ENCODE results near the gene FAM120B. TPM values are rescaled to one million over a fixed set of nuclear protein-coding genes. Genes with fewer than 3 reads are reported as not detected.

Gene FAM120B
- total RNA-seq, 1 donor from 2014 or later = 48.3 TPM

DNA sequence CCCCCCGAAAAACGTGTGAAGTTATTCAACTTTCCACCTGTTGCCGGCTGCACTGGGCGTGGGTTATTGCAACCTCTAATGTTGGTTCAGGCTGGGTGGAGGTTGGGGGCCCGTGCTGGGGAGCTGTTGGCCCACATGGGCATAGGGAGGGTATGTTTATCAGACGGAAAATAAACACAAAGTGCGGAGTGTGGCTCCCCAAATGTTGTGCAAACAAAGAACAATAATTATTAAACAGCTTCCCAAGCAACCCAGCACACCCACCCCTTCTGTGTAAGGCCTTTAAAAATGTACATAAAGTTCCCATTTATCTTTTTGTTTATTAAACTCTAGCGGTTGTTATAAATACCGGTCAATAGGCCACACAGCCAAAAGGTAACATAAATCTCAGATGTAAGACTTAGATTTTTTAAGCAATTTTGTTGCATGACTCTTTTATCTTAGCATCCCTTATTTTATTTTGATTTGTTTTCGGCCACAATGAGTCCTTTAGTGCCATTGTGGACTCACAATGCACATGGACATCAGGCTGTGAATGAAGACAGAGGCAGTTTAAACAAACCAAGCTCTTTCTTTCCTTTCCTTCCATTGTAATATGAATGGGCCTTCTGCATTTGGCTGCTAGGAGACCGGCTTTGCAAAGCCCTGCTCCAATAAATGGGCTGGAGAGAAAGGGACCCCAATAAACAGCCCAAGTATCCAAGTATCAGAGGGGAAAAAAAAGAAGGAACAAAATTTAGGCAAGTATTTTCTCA is 8.8 kb upstream of the FAM120B start:
- no peak overlapping the region for H3K4me3 Mint-ChIP-seq (ENCODE audit: unreplicated experiment)
- H3K9me3 Mint-ChIP-seq (ENCODE audit: unreplicated experiment) = peaks cover 12% of the 10 kb centered on the region
- peaks cover 40% of the 10 kb centered on the region for H3K4me1 Mint-ChIP-seq (ENCODE audit: unreplicated experiment)
- peak overlapping the region; percentile 64 for H3K27ac Mint-ChIP-seq (ENCODE audit: unreplicated experiment)
- peaks cover 14% of the 10 kb centered on the region for H3K36me3 Mint-ChIP-seq (ENCODE audit: low read depth, unreplicated experiment)
- H3K27me3 Mint-ChIP-seq (ENCODE audit: unreplicated experiment) = peaks cover 19% of the 10 kb centered on the region
- TF ChIP-seq, protein P1, sequence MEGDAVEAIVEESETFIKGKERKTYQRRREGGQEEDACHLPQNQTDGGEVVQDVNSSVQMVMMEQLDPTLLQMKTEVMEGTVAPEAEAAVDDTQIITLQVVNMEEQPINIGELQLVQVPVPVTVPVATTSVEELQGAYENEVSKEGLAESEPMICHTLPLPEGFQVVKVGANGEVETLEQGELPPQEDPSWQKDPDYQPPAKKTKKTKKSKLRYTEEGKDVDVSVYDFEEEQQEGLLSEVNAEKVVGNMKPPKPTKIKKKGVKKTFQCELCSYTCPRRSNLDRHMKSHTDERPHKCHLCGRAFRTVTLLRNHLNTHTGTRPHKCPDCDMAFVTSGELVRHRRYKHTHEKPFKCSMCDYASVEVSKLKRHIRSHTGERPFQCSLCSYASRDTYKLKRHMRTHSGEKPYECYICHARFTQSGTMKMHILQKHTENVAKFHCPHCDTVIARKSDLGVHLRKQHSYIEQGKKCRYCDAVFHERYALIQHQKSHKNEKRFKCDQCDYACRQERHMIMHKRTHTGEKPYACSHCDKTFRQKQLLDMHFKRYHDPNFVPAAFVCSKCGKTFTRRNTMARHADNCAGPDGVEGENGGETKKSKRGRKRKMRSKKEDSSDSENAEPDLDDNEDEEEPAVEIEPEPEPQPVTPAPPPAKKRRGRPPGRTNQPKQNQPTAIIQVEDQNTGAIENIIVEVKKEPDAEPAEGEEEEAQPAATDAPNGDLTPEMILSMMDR (IDR thresholded peaks at IDR 0.05; ENCODE audit: unreplicated experiment) = no peak
- DNase-seq (ENCODE audit: low spot score) = no peak

DNA sequence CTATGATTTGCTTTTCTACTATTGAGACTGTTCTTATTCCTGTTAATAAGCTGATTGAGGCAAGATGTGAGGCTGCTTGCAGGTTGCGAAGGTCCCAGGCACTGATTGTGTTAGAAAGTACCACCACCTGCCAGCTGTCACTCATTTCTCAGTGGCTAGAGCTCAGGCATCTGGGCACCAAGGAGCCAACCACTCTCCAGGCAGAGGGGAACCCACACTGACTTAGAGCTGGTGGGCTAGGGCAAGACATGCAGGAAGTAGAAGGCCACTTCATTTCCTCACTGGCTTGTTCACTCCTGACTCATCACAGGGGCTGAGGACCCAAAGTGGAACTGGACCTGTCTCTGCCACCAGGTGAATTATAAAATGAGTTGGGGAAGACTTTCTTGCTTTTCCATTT is 7.9 kb upstream of the FAM120B start:
- DNase-seq (ENCODE audit: low spot score) = no peak
- no peak overlapping the region for H3K4me3 Mint-ChIP-seq (ENCODE audit: unreplicated experiment)
- TF ChIP-seq, protein P1 (IDR thresholded peaks at IDR 0.05; ENCODE audit: unreplicated experiment) = no peak
- peaks cover 16% of the 10 kb centered on the region for H3K27me3 Mint-ChIP-seq (ENCODE audit: unreplicated experiment)
- no peak overlapping the region for H3K27ac Mint-ChIP-seq (ENCODE audit: unreplicated experiment)
- H3K36me3 Mint-ChIP-seq (ENCODE audit: low read depth, unreplicated experiment) = peaks cover 14% of the 10 kb centered on the region
- H3K9me3 Mint-ChIP-seq (ENCODE audit: unreplicated experiment) = peaks cover 12% of the 10 kb centered on the region
- peaks cover 35% of the 10 kb centered on the region for H3K4me1 Mint-ChIP-seq (ENCODE audit: unreplicated experiment)

DNA sequence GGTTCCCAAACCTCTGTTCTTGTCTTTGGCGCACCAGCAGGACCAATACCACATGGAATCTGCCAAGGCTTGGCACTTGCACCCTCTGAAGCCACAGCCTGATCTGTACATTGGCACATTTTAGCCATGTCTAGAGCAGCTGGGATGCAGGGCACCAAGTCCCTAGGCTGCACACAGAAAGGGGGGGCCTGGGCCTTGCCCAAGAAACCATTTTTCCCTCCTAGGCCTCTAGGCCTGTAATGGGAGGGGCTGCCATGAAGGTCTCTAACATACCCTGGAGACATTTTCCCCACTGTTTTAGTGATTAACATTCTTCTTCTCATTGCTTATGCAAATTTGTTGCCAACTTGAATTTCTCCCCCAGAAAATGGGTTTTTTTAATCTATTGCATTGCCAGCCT is 5.4 kb upstream of the FAM120B start:
- no peak for DNase-seq (ENCODE audit: low spot score)
- H3K4me3 Mint-ChIP-seq (ENCODE audit: unreplicated experiment) = peak overlapping the region; percentile 28
- peaks cover 8% of the 10 kb centered on the region for H3K27me3 Mint-ChIP-seq (ENCODE audit: unreplicated experiment)
- H3K36me3 Mint-ChIP-seq (ENCODE audit: low read depth, unreplicated experiment) = peaks cover 14% of the 10 kb centered on the region
- H3K27ac Mint-ChIP-seq (ENCODE audit: unreplicated experiment) = no peak overlapping the region
- H3K4me1 Mint-ChIP-seq (ENCODE audit: unreplicated experiment) = peaks cover 45% of the 10 kb centered on the region
- TF ChIP-seq, protein P1 (IDR thresholded peaks at IDR 0.05; ENCODE audit: unreplicated experiment) = no peak
- H3K9me3 Mint-ChIP-seq (ENCODE audit: unreplicated experiment) = peaks cover 12% of the 10 kb centered on the region

DNA sequence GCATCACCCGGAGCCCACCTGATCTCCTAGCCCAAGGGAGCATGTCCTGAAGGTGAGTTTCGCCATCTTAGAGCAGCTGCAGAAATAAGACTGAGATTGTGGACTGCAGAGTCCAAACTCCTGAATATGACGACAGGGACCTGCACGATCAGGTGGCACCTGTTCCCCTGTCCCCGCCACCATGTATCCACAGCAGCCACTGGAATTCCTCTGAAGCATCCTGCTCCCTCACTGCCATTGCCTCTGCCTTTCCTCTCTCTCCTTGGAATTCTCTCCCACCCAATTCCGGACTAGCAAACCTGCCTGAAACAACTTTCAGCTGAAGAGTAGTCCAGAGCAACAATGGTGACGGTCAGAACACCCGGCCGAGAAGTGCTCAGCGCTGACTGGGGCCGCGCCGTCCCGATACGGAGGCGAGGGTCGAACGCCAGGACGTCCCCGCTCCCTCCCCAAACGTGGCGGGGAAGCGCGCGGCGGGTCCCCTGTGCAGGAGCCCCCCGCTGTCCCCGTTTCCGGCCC is 694 bp upstream of the FAM120B start:
- Mint-ChIP-seq H3K27ac (ENCODE audit: unreplicated experiment) (peak overlapping the region; percentile 84), H3K4me1 (ENCODE audit: unreplicated experiment) (peaks cover 53% of the 10 kb centered on the region), H3K36me3 (ENCODE audit: low read depth, unreplicated experiment) (peaks cover 13% of the 10 kb centered on the region), H3K27me3 (ENCODE audit: unreplicated experiment) (peaks cover 8% of the 10 kb centered on the region), H3K9me3 (ENCODE audit: unreplicated experiment) (peaks cover 12% of the 10 kb centered on the region), H3K4me3 (ENCODE audit: unreplicated experiment) (peak overlapping the region; percentile 88)
- no peak for DNase-seq (ENCODE audit: low spot score)
- TF ChIP-seq, protein P1 (IDR thresholded peaks at IDR 0.05; ENCODE audit: unreplicated experiment) = no peak

DNA sequence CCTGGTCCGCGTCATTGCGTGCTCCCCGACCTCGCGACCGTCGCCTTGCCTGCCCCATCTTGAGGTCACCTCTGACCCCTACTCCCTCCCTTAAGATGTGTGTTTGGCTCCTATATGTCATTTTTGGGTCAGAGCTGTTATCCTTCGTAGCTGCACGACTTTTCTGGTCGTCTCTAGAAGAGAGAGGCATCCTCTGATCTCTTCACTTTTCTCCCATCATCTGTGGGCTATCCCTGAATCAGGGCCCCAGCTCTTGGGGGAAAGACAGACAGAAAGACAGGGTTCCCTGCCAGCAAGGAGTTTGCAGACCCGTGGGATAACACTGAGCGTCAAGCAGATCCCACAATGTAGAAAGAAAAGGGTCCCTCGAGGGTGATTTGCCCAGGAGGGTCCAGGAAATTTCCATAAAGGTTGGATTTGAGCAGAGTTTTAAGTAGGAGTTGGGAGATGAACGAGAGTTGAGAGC is 555 bp downstream of the FAM120B start:
- DNase-seq (ENCODE audit: low spot score) = no peak
- peaks cover 6% of the 10 kb centered on the region for H3K9me3 Mint-ChIP-seq (ENCODE audit: unreplicated experiment)
- peaks cover 54% of the 10 kb centered on the region for H3K4me1 Mint-ChIP-seq (ENCODE audit: unreplicated experiment)
- H3K36me3 Mint-ChIP-seq (ENCODE audit: low read depth, unreplicated experiment) = peaks cover 9% of the 10 kb centered on the region
- peak overlapping the region; percentile 97 for H3K27ac Mint-ChIP-seq (ENCODE audit: unreplicated experiment)
- peak overlapping the region; percentile 97 for H3K4me3 Mint-ChIP-seq (ENCODE audit: unreplicated experiment)
- TF ChIP-seq, protein P1 (IDR thresholded peaks at IDR 0.05; ENCODE audit: unreplicated experiment) = no peak
- H3K27me3 Mint-ChIP-seq (ENCODE audit: unreplicated experiment) = peaks cover 8% of the 10 kb centered on the region
